ENCODE measurements around the gene SOS2.

- TF ChIP-seq CTCF (conservative IDR thresholded peaks at IDR 0.05) (no peak), EZH2 (IDR thresholded peaks at IDR 0.05; ENCODE audit: low read depth) (no peak)
These were observed 109.1 kb downstream of the SOS2 start for GRCh38 chr14:50122291-50122690.

Measured in PC-9 (cell line).